Kasumi-1 (cell line): ENCODE data around the gene TMEM88.
"Not testable (repeated sequence)": the region's sequence is repeated elsewhere in the genome, so short reads cannot be mapped to it uniquely, and the experiment has no call there.

Experiments
- DNase-seq, 2 experiments: peaks; one replicate each; lab custom pipeline; 2025; lab: John Stamatoyannopoulos, UW

The TMEM88 gene

DNA sequence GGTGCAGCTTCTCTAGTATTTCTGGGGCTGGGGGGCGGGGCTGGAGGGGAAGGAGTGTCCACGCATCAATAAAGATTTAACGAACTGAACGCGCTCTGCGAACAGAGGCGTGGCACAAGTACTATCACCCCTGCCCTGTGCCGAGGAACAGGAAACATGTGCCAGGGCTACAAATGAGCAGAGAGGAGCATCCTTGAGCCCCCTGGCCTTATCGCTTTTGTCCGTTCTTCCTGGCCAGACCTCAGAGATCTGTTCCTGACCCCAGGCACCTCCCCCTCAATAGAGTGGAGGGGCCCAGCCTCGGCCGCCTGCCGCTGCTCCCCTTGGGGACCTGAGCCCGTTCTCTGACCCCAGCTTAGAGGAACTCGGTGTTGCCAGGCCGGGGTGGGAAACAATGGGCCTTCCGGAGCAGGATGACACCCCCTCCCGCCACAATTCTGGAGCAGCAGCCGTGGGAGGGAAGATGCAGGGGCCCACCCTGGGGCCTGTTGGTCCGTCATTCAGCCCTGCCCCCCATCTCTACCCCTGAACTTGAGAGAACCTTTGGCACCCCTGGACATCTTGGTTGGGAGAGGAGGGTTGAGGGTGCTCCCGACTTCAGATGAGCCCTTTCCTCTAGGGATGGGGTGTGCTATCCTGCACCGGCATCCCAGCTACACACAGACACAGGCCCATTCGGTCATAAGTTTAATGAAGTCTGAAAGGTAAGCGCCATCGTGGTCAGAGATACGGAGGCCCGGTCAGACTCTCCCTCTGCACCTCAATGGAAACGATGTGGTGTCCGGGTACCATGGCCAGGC is 1.3 kb downstream of the TMEM88 start:
- DNase-seq, result peak; percentile 43 to 46

DNA sequence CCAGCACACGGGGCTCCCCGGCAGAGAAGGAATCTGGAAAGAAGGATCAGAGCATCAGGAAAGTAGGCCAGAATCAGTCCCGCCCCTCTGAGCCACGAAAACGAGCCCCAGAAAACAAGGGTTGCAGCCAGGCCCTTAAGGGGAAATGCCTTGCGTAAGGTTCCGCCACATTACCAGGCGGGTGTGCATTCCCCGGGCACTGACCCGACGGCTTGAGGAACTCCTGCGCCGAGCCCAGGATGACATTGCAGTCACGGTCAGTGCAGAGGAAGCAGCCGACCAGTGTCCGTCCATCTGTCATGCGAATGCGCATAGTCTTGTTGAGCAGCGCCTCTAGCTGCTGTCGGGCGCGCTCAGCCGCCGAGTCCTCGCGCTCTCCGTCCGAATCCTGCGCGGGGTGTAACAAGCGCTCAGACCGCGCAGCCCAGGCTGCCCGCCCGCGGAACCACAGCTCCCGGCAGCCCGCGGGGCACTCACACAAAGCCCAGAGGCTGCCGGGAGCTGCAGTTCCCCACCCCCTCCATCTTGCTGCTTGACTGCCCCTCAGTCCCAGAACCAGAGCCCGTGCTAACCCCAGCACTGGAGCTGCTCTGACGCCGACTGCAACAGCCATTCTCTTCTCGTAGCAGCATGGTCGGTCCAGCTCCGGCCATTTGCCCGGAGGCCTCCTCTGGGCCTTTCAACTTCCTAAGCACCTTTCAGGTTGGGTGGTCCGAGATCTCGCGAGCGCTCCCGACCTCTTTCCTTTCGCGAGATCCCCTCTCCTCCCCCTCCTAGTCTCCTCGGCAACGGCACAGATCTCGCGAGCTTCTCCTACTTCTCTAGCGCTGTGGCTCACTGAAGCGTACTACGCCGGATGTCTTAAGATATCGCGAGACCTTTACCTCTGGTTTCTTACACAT is 2.2 kb downstream of the TMEM88 start, which contains the start of gene NAA38:
Gene NAA38, minus strand, starts transcription at position 749 of the 902 bp plus-strand sequence. Its CDS starts 96 bp downstream, at position 653.
- DNase-seq, result peak; percentile 96 to 97

DNA sequence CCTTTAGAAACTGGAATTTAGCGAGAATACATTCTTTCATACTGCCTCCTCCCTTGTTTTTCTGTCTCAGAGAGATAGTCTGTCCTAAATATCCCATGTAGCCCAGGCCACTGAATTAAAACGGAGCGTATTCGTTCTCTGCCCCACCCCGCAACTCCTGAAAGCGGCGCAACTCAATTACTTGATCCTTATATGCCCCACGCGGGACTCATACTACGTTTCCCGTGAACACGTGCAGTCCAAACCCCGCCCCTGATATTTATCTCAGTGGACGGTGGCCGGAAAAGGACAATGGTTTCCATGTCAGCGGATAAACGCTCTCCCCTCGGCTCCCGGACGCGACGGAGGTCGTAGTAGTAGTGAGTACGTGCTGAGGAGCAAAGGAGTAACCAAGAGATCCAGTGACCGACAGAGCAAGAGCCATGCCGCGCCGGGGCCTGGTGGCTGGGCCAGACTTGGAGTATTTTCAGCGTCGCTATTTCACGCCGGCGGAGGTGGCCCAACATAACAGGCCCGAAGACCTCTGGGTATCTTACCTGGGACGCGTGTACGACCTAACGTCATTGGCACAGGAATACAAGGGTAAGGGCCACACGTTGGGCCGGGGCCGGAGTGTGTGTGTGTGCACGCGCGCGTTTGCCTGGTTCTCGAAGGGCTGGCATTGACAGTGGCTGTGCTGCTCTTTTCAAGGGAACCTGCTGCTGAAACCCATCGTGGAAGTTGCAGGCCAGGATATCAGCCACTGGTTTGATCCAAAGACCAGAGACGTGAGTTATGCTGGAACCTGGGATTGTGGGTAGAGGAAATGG is 3.1 kb downstream of the TMEM88 start, which contains the start of gene CYB5D1:
Gene CYB5D1, plus strand, starts transcription at position 291 of the 809 bp plus-strand sequence. Its CDS starts 132 bp downstream, at position 423.
- peak; percentile 77 to 86 for DNase-seq

DNA sequence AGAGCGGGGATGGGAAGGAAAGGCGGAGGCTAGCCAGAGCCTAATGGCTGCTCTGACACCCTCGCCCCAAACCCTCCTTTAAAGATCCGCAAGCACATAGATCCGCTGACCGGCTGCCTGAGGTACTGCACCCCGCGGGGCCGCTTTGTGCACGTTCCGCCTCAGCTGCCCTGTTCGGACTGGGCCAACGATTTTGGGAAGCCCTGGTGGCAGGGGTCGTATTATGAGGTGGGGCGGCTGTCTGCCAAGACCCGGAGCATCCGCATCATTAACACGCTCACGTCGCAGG is 3.6 kb downstream of the TMEM88 start:
- DNase-seq, result peak; percentile 21 to 45

DNA sequence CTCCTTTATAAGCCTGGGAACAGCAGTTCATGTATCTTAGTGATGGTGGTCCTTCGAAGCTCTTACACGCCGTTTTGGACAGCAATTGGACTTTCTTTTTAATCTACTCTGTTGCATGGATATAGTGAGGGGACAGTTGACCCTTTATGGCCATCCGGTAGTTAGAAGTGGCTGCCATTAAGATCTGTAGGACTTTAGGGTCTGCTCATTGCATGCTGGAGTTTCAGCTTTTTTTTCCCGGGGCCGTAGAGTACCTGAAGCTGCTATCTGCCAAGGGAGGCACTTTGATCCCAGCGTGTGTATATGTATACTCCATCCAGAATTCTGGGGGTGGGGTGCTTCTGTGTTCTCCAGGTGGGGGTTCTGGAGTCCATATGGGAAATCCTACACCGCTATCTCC is 4.2 kb downstream of the TMEM88 start:
- no peak for DNase-seq

DNA sequence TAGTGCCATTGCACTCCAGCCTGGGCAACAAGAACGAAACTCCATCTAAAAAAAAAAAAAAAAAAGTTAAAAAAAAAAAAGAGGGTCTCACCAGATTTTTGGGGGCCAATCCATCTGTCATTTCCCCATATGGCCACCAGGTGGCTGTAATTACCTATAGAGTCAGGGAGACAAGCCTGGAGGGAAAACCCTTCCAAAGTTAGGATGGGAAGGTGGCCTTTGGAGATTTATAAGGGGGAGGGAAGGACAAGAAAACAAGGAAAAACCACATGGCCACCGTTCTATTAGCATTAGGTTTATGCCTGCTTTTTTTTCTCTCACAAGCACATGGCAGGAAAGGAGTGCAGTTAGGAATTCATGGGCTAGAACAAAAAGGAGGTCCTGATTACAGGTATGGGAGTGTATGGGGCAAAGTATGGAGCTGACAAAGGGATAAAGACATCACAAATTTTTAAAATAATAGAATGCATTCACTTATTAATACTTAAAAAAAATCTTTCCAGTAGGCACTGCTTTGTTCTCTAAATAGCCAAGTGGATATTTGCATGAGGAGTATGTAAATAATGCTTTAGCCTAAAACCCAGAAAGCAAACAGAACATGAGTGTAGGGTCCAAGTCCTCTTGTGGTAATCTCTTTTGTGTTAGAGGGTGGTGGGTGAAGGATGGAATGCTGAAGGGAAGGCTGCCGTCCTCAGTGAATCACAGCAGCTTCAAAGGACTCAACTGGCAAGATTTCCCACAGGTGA is 8.0 kb downstream of the TMEM88 start:
- peak in 1 of 2 experiments; percentile 6 for DNase-seq

DNA sequence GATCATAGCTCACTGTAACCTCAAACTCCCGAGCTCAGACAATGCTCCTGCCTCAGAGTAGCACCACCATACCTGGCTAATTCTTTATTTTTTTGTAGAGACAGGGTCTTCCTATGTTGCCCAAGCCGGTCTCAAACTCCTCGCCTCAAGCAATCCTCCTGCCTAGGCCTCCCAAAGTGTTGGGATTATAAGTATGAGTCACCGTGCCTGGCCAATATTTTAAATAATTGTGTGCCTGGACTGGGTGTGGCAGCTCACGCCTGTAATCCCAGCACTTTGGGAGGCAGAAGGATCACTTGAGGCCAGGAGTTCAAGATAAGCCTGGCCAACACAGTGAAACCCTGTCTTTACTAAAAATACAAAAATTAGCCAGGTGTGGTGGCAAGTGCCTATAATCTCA is 9.5 kb downstream of the TMEM88 start:
- DNase-seq, result not testable (repeated sequence)

DNA sequence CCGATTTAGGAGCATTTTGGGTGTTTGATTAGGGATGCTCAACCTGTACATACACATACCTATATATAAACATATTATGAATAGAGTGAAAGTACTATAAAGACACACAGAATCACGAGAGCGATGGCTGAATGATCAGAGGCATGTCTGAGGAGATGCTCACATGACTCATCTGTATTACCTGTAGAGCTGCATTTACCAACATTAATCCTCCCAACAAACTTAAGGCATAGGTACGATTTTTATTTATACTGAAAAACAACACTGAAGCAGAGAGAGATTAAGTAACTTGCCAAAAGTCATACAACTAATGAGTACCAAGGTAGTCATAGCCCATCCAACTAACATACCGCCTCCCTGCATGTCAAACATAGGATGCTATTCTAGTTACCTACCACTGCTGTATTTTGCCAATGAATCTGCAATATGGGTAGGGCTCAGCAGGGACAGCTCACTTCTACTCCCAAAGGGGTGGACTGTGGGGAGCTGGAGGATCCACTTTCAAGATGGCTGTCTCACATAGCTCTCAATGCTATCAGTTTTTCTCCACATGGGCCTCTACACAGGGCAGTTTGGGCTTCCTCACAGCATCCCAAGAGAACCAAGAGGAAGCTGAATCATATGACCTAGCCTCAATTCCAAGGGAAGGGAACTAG is 10.3 kb downstream of the TMEM88 start:
- DNase-seq, result no peak

DNA sequence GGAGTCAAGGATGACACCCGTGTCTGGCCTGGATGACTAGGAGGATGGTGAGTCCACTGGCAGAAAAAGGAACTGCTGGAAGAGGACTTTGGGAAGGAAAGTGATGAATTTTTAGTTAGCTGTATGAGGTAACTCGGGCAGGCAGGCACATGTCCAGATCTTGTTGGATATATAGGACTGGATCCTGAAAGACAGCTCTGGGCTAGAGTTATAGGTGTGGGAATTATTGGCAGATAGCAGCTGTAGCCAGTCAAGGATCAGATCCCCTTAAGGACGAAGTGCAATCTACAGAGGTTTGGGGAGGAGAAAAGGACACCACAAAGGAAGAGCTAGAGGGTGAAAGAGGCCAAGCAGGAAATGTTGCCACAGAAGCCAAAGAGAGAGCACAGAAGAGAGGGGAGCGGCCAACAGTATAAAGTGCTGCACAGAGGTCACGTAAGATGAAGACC is 13.0 kb downstream of the TMEM88 start:
- peak; percentile 44 to 73 for DNase-seq

DNA sequence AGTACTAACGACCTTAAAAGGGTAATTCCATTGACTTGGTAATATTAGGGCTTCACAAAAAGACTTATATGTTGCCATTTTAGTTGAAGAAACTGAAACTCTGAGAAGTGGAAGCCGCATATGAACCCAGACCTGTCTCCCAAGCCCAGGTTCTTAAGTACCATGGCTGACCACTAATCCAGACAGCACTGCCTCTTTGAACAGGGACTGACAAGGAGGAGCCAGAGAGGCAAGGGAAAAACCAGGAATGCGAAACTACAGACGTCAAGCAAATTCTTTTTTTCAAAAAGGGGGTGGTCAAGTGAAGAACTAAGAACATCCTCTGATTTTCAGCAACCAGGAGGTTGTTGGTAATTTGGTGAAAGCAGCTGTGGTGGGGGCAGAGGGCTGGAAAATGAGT is 18.2 kb downstream of the TMEM88 start:
- DNase-seq, result no peak

DNA sequence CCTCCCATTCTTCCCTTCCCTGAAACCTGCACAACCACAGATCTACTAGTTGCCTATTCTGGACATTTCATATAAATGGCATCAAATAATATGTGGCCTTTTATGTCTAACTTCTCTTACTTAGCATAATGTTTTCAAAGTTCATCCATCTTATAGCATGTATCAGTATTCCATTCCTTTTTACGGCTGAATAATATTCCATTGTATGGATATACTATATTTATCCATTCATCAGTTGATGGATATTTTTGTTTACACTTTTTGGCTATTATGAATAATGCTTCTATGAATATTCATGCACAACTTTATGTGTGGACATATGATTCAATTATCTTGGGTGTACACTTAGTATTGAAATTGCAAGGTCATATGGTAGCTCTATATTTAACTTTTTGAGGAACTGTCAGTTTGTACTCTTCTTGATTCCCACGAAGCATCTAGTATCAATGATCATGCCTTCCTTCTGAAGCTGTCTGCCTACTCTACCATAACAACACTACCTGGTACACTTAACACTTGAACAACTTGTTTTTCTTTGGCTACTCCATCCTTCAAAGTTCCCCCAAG is 21.0 kb downstream of the TMEM88 start:
- DNase-seq, result no peak

DNA sequence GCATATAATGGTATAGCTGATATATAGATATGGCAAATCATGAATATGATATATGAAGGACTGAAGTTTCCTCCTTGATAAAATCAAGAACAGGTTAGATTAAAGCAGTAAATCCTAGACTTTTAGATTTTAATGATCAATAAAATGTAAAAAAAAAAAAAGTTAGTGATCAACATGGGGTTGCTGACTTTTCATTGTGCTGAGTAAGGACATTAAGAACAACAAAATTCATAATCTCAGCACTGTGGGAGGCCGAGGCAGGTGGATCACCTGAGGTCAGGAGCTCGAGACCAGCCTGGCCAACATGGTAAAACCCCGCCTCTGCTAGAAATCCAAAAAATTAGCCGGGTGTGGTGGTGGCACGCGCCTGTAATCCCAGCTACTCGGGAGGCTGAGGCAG is 23.4 kb downstream of the TMEM88 start:
- DNase-seq, result no peak

DNA sequence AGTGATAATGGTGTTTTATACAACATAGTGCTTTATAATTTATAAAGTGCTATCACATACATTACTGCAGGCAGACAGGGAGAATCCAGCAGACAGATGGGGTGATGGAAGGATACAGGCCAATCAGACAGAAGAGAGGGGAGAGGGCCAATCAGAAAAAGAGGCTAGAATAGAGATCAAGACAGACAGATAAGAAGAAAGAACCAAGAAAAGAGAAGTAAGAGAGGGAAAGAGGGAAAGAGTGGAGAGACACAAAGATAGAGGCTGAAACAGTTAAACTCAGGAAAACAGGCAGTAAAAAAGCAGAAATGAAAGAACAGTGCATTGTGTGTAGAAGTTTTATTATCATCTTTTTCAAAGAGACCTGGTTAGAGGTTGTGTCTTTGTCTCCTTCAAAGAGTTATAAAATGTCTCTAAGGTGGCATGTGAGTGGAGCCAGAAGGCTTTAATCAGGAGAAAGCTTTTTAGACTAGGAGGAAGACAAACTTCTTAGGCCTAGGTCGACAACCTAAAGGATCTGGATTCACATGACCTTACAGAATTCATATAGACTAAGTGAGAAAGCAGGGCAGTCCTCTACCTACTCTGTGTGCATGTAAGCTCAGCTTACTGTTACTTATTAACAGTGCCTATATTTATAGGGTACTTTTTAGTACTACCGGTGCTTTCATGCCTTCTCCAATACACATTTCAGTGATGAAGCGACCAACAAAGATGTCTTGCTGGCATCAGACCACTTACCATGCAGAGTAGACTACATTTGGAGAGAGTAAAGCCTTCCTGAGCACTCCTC is 25.4 kb downstream of the TMEM88 start:
- DNase-seq, result no peak

DNA sequence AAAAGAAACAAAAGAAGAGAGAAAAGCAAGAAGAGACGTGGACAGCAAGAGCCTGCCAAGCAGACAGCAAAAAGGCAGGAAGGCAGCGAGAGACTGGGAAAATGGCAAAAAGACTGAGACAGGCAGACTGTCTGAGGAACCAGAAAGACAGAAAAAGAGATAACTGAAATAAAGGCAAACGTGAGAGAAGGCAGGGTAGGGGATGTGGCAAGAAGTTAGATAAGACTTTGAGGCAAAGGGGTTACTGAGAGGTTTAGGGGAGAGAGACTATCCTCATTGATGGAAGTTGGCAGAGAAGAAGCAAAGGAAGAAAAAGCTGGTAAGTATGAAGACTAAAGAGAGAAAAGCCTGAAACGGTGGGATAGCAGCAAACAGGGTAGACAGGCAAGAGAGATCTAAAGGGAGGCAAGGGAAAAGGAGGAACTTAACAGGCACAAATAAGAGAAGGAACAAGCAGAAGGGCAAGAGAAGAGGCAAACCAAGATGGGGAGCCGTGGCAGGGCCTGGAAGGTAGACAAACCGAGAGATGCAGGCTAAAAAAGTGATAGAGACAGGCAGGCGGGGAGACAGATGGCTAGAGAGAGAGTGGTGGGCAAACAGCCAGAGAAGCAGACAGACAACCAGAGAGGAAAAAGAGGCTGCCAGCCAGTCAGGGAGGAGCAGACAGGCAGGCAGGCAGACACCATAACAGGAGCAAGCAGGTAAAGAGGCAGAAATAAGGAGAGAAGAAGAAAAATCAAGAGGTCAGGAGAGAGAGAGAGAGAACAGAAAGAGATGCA is 26.6 kb downstream of the TMEM88 start:
- peak; percentile 12 to 21 for DNase-seq

DNA sequence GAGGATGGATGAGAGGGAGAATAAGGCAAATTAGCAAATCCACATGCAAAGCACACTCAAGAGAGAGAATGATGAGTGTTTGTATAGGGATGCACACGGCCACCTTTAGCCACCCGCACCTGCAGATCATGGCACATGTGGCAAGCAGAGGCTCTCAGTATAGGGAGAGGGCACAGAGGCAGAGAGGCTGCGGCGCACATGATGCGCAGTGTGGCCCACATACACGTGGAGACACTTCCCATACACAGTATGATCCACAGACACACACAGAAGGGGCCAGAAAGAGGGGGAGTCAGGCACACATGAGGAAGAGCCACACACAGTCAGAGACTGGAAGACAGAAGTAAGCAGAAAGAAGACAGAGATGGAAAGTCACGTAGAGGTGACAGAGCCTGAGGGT is 27.2 kb downstream of the TMEM88 start:
- no peak for DNase-seq

DNA sequence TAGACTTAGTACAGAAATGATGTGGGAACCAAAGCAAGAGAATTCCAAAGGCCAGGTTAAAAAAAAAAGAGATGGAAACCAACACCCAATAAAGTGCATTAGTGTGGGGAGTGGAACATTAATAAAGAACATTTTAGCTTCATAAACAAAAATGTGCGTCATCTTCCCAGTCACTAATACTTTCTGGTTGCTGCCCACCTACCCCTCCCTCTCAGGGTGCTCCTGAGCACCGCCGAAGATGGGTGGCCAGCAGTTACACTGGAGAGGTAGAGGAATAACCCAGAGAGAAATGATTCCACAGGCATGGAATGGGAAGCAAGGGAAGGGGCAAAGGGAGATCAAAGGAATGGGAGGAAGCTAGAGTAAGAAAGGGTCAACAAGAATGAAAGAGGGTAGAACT is 27.8 kb downstream of the TMEM88 start:
- DNase-seq, result no peak

DNA sequence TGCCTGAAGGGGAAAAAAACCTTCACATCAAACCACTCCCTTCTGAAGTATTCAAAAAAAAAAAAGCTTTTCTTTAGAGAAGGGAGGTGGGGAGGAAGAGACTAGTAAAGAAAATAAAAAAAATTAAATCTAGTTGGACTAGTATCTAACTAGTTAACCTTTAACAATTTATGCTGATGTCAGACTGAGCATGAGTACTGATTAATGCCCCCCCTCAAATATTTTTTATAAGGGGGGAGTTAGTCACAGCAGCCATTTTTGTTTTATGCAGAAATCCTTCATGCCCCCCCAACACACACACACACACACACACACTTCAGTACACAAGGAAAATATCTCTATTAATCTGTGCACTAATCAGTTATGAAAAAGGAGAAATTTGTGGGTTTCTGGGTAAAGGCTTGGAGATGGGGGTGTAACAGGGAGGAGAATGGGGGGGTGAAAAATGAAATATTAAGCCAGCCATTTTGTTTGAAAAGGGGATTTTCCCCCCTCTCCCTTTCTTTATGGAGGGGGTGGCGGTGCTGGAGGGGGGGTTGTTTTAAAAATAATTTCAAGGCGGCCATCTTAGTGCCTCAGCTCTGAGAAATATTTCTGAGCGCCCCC is 29.0 kb downstream of the TMEM88 start:
- no peak for DNase-seq
